ENCODE data around the gene HAGHL.
"Not testable (repeated sequence)": the region's sequence is repeated elsewhere in the genome, so short reads cannot be mapped to it uniquely, and the experiment has no call there.

The HAGHL gene

DNA sequence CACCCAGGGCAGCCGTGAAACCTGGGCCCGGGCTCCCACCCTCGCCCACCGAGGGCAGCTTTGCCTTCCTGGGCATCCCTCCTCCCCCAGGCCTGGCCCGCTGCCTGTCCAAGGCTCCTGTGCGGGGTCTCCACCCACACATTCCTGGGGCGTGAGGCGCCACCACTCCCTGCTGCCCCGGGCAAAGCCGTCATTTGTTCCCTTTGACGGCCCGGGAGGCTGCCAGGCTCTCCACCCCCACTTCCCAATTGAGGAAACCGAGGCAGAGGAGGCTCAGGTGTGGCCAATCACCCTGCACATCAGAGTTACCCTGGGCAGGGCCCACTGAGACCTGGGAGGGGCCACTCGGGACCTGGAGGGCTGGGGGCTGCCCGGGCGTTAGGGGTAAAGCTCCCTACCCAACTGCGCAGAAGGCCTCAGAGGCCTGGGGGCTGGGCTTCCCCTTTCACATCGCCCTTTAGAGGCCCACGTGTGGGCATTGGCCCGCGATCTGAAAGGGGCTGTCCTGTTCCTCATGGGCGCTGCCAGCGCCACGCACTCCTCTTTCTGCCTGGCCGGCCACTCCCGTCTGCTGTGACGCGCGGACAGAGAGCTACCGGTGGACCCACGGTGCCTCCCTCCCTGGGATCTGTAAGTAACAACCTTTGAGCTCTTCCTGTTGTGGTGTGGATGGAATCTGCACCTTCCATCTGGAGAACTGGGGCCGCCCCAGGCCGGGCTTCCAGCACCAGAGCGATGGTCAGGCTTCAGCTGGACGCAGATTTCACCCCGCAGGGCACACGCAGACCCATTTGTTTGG lies 33.8 kb downstream of the HAGHL start, which contains the start of gene MSLN:
MSLN (plus strand) TSS at position 190 of the 799 bp plus-strand sequence. CDS start 1,947 bp downstream, outside the sequence.
- DNase-seq, result no peak

DNA sequence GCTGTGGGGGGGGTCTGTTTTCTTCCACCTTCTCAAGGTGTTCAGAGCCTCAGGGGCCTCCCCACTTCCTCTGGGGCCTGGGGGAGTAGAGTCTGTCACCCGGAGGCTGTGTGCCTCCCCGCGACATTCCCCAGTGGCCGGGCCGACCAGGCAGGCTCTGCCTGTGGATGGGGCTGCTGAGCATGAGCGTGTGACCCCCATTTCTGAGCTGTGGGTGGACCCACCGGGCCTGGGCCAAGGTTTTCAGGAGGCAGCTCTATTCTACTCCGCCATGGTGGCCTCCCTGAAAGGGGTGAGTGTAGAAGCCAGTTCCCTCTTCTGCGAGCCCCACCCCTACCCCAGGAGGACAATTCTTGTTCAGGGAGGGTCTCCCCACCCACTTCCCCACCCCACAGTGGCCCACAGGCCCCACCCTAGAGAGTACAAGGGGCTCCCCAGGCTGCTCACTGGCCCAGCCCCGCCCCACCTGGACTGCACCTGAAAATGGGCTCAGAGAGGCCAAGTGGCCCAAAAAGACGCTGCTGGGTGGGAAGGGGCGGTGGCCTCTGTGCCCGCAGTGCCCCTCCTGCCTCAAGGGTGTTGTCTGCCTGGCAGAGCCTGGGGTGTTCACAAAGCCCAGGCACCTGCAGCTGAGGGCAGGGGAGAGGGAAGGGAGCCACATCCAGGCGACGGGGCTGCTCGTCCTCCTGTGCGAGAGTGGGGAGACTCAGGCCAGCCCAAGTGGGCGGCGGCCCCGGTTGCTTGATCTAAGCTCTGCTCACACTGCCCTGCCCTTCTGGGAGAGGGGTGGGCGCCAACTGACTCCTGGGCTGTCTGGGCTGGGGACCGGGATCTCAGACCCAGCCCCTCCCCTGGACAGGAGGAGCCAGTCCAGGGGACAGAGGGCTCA lies 35.0 kb downstream of the HAGHL start:
- DNase-seq, result no peak

DNA sequence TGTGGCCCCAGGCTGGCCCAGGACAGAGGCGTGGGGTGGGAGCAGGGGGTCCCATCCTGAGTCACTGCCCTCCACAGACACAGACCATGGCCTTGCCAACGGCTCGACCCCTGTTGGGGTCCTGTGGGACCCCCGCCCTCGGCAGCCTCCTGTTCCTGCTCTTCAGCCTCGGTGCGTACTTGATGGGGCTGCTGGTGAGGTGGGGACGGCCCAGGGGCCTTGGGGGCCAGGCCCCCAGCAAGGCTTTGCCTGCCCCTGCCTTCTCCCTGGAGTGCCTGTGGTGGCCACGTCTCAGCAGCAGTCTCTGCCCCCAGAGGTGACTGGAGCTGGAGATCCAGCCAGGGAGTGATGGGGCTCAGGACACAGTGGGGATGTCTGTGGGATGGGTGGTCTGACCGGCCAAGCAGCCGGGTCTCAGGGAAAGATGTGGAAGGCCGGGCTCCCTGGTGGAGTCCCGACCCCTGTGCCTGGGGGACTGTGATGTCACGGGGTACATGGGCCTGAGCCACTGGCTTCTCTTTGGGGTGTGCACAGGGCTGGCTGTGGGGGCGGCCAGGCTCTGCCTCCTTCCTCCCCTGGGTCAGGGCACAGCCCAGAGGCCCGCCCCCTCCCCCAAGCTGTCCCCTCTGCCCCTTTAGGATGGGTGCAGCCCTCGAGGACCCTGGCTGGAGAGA lies 35.8 kb downstream of the HAGHL start:
- no peak for DNase-seq

DNA sequence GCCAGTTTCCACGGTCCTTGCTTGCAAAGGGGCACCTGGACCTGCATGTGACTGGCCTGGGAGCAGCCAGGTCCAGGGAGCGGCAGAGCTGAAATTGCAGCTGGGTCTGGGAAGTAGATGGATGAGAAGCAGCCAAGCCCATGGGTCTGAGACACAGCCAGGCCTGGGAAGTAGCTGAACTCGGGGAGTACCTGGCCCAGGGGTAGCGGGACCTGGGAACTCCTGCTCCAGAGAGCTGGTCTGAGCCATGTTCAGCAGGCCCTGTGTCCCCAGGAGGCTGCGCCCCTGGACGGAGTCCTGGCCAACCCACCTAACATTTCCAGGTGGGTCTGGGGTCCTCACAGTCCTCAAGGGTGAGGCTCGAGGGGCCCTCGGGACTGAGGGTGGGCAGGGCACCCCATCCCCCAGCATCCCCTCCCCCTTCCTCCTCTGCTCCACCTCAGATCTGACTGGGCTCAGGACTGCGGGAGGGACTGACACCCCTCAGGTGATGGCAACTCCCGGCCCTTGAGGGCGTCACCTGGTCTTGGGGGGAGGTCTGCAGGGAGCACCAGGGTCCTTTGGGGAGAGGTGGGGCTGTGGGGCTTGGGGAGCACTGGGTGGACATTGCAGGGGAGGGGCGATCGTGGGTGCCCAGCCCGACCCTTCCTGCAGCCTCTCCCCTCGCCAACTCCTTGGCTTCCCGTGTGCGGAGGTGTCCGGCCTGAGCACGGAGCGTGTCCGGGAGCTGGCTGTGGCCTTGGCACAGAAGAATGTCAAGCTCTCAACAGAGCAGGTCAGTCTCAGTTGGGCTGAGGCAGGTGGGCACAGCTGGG lies 36.7 kb downstream of the HAGHL start:
- DNase-seq, result no peak

DNA sequence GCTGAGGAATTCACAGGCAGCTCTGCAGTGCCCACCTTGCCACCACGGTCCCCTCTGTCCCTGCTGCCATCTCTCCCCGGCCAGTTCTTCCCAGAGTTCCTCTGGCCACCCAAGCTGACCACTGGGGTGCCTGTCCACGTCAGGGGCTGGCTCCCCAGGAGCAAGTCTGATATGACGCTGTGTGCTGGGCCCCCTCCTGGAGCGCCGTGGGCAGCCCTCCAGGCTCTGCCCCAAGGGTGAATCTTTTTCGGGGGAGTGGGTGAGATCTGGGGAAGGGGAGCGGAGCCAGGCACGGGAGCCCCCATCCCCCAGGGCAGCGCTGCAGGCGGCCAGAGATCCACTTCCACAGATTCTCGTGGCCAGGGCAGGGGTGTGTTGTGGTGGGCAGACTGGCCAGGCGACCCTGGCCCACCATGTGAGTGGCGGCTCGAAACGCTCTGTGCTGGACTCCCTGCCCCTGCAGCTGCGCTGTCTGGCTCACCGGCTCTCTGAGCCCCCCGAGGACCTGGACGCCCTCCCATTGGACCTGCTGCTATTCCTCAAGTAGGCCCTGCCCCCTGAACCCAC lies 37.4 kb downstream of the HAGHL start:
- DNase-seq, result no peak

DNA sequence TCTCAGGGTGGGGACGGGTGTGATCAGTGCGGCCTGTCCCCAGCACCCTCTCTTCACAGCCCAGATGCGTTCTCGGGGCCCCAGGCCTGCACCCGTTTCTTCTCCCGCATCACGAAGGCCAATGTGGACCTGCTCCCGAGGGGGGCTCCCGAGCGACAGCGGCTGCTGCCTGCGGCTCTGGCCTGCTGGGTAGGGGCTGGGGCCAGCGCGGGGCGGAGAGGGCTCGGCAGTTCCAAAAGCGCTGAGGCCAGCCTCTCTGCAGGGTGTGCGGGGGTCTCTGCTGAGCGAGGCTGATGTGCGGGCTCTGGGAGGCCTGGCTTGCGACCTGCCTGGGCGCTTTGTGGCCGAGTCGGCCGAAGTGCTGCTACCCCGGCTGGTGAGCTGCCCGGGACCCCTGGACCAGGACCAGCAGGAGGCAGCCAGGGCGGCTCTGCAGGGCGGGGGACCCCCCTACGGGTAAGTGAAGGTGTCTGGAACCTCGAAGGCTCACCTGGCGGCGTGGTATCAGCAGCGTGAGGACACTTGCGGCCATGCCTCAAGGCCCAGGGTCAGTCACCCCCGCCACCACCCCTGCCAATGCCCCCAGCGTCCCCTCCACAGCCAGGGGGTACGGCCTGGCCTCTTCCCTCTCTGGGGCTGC lies 38.1 kb downstream of the HAGHL start:
- no peak for DNase-seq

DNA sequence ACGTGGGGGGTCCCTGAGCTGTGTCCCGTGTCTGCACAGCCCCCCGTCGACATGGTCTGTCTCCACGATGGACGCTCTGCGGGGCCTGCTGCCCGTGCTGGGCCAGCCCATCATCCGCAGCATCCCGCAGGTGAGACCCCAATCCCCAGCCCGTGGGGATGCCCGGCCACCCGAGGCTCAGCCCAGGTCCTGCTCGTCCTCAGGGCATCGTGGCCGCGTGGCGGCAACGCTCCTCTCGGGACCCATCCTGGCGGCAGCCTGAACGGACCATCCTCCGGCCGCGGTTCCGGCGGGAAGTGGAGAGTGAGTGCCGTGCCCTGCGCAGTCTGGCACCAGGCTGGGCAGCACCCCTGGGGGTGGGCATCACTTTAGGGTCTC lies 38.6 kb downstream of the HAGHL start:
- DNase-seq, result no peak

DNA sequence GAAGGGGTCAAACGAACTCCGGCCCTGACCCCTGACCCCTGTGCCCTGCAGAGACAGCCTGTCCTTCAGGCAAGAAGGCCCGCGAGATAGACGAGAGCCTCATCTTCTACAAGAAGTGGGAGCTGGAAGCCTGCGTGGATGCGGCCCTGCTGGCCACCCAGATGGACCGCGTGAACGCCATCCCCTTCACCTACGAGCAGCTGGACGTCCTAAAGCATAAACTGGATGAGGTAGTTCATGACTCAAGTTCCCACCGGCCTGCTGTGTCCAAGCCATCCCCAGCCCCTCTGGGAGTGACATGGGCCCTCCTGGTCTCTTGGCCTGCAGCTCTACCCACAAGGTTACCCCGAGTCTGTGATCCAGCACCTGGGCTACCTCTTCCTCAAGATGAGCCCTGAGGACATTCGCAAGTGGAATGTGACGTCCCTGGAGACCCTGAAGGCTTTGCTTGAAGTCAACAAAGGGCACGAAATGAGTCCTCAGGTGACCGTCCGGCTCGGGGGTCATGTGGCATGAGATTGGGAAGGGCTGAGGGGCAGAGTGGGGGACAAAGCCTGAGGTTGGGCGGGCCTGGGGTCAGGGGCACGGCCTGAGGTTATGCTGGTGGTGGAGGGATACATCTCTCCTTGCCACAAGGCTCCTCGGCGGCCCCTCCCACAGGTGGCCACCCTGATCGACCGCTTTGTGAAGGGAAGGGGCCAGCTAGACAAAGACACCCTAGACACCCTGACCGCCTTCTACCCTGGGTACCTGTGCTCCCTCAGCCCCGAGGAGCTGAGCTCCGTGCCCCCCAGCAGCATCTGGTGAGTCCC lies 39.3 kb downstream of the HAGHL start:
- no peak for DNase-seq

DNA sequence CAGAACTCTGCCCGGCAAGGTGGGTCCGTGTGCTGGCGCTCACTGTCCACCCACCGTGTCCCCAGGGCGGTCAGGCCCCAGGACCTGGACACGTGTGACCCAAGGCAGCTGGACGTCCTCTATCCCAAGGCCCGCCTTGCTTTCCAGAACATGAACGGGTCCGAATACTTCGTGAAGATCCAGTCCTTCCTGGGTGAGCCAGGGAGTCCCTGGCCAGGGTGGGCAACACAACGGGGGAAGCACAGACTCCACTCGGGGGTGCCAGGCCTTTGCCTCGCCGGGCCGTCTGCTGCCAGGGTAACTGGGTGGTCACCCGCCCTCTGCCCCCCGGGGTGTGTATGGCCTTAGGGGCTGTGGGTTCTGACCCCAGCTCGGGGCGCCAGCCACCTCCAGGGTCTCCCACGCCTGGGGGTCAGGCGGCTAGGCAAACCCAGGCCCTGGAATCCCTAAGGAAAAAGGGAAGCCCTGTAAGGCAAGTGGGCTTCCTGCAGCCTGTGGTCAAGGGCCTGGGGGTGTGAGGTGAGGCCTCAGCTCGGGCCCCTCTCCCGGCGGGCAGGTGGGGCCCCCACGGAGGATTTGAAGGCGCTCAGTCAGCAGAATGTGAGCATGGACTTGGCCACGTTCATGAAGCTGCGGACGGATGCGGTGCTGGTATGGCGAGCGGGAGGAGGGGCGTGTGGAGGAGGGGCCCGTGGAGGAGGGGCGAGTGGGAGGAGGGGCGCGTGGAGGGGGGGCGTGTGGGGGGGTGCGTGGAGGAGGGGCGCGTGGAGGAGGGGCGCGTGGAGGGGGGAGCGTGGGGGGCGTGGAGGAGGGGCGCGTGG lies 40.1 kb downstream of the HAGHL start:
- no peak for DNase-seq

DNA sequence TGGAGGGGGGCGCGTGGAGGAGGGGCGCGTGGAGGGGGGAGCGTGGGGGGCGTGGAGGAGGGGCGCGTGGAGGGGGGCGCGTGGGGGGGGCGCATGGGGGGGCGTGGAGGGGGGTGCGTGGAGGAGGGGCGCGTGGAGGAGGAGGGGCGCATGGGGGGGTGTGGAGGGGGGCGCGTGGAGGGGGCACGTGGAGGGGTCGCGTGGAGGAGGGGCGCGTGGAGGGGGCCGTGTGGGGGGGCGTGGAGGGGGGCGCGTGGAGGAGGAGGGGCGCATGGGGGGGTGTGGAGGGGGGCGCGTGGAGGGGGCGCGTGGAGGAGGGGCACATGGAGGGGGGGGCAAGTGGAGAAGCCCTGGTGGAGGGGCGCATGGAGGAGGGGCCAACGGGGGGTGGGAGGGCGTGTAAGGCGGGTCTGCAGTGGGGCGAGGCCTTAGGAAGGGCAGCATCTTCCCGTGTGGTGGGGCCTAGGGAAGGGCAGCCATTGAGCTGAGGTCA lies 40.9 kb downstream of the HAGHL start:
- no peak for DNase-seq

DNA sequence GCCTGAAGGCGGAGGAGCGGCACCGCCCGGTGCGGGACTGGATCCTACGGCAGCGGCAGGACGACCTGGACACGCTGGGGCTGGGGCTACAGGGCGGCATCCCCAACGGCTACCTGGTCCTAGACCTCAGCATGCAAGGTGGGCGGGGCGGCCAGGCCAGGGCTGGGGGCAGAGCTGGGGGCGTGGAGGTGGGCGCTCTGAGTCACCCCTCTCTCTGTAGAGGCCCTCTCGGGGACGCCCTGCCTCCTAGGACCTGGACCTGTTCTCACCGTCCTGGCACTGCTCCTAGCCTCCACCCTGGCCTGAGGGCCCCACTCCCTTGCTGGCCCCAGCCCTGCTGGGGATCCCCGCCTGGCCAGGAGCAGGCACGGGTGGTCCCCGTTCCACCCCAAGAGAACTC lies 41.5 kb downstream of the HAGHL start:
- DNase-seq, result no peak

DNA sequence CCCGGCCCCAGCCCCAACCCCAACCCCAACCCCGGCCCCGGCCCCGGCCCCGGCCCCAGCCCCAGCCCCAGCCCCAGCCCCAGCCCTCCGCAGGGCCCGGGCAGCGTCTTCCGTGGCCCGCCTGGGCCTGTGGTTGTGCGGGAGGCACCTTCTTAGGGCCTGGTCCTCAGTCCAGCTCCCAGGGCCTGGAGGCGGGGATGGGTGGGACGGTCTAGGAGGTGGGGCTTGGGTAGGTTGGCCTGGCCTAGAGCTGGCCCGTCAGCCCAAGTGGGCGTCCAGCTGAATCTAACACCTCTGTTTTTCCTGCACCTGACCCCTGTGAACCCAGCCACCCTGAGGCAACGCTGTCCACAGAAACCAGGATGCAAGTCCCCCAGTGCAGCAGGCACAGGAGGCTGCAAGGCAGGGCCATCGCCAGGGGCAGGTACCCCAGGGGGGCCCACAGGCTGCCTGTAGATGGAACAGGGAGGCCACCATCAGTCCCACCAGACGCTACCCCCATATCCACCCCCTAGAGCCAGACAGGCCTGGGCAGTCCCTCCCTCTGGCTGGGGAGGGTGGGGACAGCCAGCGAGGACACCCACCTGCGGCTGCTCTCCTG lies 42.4 kb downstream of the HAGHL start:
- DNase-seq, result no peak

DNA sequence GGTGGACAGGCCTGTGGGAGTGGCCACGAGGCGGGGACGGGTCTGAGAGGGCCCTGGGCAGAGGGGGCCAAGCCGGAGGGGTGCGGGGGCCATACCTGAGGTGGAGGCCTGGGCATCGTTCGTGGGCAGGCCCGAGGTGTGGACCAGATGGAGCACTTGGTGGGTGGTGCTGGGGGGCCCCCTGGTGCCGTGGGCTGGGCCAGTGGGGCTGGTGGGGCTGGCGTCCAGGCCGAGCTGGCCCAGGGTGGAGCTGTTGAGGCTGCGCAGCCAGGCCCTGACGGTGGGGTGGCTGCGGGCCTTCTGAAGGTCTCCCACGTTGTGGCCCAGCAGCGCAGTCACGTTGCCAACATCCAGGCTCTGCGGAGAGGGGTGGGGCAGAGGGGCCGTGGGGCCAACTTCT lies 43.0 kb downstream of the HAGHL start:
- no peak for DNase-seq

DNA sequence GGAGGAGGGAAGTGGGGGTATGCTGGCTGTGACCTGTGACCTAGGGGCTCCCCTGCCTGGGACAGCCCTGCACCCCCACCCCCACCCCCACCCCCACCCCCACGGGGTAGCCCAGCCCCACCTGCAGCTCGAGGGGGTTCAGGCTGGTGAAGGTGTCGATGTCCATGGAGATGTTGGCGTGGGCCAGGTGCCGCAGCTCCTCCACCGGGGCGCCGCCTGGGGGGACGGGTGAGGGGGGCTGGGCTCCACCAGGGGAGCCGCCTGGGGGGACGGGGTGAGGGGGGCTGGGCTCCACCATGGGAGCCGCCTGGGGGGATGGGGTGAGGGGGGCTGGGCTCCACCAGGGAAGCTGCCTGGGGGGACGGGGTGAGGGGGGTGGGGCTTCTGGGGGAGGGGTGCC lies 43.5 kb downstream of the HAGHL start:
- no peak for DNase-seq

DNA sequence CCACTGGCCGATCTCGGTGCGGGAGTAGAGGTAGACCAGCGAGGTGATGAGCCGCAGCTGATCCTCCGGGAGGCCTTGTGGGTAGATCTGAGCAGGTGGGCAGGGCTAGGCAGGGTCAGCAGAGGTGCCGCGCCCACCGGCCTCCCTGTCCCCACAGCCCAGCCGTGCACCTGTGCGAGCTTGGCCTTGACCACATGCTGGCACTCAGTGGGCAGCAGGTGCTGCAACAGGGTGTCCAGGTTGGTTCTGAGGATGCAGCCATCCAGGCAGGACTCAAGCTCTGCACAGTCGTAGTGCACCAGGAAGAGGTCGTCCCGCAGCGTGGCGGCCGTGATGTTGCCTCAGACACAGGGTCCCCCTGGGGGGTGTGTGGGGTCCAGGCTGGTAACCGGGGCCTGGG lies 46.1 kb downstream of the HAGHL start:
- DNase-seq, result no peak

DNA sequence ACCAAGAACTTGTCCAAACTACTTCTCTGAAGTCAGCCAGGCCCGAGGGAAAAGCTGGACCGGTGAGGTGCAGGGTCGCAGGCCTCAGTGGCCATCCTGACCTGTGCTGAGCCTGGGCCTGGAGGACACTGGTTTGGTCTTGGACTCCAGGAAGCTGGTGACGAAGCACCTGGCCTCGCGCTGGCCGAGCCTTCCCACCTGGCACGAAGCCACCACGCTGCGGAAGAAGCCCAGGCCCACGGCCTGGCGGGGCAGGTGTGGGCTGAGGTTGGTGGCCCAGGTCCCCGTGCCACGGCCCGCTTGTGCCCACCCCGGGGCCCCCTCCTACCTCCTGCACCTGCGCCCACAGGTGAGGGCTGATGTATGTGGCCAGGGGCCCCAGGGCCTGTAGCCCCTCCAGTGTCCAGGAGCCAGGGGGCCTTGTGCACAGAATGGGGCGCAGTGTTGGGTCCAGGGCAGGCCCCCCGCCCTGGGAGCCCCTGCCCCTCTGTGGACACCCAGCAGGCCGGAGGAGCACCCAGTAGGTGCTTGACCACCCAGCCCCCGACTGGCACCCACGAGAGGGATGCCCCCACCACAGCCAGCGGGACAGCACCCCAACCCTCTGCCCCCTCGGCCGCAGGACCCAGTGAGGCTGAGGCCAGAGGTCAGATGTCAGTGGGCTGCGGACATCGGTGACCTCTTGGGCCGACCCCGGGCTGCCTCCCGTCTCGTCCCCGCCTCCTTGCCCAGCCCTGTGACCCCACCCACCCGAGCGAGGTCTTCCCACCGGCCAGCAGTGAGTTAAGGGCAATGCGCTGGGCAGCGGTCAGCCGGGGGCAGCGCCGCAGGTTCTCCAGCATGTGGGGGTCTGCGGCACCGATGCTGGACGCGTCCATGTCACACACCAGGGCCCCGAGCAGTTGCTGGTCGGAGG lies 47.4 kb downstream of the HAGHL start:
- DNase-seq, result no peak

DNA sequence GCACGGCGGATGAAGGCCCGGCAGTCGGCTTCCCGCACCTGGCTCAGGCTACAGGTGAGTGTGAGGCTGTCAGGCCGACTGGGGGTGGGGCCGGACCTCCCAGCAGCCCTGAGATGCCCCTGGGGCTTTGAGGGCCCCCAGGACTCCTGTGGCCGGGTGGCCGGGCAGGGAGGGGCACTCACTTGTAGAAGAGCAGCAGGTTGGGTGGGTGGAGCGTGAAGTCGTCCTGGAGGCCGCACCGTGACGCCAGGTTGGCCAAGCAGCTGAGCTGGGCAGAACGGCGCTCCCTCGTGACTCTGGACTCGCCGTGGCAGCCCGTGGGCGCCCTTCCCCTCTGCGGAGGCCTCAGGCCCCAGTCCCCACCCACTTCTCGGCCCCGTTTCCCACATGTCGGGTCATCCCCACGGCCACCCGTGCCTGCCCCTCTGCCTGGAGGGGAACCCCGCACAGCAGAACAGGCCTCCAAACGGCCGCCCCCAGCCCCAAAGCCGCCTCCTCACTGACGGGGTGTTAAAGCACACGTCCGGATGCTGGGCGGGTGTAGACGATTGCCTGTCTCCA lies 48.4 kb downstream of the HAGHL start:
- DNase-seq, result no peak

DNA sequence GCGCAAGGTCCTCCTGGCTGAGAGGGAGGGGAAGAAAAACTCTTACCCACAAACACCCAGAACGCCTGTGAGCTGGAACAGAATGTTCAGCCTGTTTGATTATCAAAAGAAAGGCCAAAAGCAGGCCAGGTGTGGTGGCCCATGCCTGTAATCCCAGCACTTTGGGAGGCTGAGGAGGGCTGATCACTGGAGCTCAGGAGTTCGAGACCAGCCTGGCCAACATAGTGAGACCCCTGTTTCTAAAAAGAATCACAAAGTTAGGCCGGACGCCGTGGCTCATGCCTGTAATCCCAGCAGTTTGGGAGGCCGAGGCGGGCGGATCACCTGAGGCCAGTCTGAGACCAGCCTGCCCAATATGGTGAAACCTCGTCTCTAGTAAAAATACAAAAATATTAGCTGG lies 49.4 kb downstream of the HAGHL start:
- DNase-seq, result not testable (repeated sequence)
